NCI-H1048 (cell line): ENCODE measurements around the gene ENO2.

Source experiments
- DNase-seq: peaks from one replicate; lab custom pipeline; 2025; lab: John Stamatoyannopoulos, UW

Gene ENO2

DNA sequence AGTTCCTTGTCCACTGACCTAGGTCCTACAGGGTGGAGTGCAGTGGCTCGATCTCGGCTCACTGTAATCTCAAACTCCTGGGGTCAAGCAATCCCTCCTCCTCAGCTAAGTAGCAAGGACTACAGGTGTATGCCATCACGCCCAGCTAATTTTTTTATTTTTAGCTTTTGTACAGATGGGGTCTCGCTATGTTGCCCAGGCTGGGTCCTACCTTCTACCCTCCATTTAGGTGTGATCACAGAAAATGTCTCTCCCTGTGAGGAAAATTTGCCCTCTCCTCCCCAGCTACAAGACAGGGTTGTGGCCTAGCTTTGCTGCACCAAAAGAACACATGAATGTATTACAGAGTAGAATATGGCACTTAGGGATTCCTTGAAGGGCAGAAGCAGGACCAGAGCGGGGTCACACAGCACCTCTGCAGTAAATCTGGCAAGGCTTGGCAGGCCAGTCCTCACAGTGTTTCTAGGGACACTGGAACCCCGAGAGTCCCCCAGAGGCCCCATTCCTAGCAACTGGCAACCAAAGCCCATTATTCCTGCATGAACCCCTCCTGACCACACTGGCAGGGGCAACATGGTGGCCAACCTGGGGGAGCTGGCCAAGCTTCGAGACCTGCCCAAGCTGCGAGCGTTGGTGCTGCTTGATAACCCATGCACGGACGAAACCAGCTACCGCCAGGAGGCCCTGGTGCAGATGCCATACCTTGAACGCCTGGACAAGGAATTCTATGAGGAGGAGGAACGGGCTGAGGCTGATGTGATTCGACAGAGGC is 2.0 kb upstream of the ENO2 start:
- DNase-seq: no peak

- no peak for DNase-seq
Observed at GRCh38 chr12:6914947-6915788, 788 bp downstream of the ENO2 start.

DNA sequence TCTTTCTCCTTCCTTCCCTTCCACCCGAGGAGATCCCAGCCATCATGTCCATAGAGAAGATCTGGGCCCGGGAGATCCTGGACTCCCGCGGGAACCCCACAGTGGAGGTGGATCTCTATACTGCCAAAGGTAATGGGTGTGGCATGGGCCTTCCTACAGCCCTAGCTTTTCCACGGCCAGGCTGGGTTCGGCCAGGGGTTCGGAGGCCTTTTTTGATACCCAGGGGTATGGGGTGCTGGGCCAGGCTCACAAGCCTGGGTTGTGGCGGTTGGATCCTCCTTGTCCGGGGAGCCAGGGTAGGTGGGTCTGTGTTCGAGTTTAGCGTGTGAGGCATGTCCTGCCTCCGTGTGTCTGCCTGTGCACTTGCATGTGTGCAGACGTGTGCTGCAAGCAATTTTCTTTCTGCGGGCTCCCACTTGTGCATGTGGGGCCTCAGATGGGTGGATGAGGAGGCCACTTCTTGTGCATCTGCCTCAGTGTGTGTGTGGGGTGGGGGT is 1.5 kb downstream of the ENO2 start:
- DNase-seq: no peak

DNA sequence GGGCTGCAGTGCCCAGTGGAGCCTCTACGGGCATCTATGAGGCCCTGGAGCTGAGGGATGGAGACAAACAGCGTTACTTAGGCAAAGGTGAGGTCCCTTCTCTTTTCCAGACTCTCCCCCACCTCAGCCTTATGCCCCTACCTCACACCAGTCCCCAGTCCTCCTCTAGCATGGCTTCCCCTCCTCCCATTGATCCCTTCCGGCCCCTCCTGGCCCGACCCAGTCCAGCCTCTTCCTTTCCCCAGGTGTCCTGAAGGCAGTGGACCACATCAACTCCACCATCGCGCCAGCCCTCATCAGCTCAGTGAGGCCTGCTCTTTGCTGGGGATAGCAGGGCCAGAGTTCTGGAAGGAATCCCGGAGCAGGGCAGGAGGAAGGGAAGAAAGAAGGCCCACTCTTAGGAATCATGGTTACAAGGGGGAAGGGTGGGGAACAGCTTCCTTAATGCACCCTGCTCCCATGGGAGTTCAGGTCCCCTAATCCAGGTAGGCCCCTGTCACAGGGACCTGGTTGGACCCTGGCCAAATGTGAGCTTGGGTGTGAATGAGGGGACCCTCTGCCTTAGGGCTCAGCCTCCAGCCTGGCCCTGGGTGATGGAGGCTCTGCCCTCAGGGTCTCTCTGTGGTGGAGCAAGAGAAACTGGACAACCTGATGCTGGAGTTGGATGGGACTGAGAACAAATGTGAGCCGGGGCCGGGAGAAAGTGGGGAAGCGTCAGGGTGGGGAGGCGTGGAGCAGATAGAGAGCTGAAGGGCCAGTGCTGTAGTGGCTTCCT is 2.2 kb downstream of the ENO2 start:
- DNase-seq: no peak

DNA sequence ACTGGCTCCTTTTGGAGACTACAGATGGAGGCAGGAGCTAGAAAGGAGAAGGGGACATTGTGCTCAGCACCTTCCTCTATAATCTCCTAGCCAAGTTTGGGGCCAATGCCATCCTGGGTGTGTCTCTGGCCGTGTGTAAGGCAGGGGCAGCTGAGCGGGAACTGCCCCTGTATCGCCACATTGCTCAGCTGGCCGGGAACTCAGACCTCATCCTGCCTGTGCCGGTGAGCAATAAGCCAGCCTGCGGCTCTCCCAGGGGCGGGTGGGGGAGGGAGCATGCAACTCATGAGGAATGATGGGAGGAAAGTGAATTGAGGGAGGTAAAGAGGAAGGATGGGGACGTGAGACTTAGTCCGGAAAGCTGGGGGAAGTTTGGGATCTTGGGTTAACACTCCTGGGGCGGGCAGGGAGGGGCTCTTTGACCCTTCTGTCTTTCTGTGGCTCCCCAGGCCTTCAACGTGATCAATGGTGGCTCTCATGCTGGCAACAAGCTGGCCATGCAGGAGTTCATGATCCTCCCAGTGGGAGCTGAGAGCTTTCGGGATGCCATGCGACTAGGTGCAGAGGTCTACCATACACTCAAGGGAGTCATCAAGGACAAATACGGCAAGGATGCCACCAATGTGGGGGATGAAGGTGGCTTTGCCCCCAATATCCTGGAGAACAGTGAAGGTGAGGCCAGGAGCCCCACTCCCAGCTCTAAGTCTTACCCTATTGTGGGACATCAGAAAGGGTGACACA is 3.3 kb downstream of the ENO2 start:
- no peak for DNase-seq

GRCh38 chr12:6919588-6919987 is 5.2 kb downstream of the ENO2 start:
- DNase-seq: no peak

GRCh38 chr12:6921539-6921938 is 7.2 kb downstream of the ENO2 start:
- no peak for DNase-seq

DNA sequence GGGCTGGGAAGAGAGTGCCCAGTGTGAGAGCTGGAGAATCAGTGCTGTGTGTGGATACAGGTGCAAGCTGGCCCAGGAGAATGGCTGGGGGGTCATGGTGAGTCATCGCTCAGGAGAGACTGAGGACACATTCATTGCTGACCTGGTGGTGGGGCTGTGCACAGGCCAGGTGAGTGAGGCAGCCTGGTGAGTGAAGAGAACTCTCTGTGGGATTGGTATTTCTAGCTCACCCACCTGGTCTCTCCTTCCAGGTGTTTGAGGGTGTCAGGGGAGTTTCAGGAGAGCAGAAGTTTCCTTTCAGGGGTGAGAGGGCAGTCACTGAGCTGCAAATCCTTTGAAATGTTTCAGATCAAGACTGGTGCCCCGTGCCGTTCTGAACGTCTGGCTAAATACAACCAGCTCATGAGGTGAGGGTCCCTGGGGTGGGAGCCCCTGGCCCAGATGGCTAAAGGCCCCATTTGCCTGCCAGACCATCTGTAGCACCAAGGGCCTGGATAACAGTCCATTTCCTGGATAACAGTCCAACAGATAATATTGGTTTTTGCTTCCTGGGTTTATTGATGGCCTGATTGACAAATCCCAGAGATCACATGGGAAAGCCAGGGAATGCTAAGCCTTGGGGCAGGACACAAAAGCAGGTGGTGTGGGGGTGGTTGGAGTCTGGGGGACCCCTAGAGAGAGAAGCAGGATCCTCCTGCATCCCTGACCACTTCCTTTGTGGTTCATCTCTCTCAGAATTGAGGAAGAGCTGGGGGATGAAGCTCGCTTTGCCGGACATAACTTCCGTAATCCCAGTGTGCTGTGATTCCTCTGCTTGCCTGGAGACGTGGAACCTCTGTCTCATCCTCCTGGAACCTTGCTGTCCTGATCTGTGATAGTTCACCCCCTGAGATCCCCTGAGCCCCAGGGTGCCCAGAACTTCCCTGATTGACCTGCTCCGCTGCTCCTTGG is 7.9 kb downstream of the ENO2 start:
- DNase-seq: no peak

DNA sequence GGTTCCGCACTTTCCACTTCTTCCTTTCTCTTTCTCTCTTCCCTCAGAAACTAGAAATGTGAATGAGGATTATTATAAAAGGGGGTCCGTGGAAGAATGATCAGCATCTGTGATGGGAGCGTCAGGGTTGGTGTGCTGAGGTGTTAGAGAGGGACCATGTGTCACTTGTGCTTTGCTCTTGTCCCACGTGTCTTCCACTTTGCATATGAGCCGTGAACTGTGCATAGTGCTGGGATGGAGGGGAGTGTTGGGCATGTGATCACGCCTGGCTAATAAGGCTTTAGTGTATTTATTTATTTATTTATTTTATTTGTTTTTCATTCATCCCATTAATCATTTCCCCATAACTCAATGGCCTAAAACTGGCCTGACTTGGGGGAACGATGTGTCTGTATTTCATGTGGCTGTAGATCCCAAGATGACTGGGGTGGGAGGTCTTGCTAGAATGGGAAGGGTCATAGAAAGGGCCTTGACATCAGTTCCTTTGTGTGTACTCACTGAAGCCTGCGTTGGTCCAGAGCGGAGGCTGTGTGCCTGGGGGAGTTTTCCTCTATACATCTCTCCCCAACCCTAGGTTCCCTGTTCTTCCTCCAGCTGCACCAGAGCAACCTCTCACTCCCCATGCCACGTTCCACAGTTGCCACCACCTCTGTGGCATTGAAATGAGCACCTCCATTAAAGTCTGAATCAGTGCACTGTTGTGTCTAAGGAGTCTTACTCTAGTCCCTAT is 8.8 kb downstream of the ENO2 start:
- no peak for DNase-seq

DNA sequence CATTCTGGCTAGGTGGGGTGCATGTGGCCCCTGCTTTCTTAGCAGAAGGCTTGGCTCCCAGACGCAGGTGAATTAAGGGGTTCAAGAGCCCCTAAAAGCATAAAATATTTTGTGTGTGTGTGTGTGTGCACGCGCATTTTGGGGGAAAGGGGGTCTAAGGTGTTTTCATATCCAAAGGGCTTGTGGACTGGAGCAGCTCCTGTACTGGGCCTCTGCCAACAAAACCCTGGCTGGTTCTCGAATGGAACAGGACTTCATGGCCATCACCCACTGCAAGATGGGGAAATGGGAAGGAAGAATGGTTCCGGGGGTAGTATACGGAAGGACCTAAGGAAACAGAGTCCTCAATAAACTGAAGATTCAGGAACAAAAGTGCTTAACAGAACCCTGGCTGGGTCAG is 9.5 kb downstream of the ENO2 start:
- DNase-seq: no peak

DNA sequence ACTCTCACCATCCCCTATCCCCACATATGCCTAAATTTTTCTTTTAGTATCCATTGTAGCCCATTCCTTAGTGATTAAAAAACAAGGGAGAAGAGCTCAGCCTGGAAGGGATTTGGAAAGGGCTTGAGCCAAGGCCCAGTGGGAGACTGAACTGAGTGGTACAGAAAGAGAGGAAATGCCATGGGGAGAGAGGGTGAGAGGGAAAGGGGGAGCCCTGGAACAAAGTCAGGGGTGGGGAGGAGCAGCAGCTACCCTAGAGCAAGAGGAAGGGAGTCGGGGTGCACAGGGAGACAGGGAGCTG is 10.8 kb downstream of the ENO2 start:
- no peak for DNase-seq

GRCh38 chr12:6925540-6926279 is 11.3 kb downstream of the ENO2 start:
- DNase-seq: no peak

- DNase-seq: no peak
Observed at GRCh38 chr12:6927379-6928021, 13.1 kb downstream of the ENO2 start, which contains the start of gene ATN1. ATN1 (plus strand) TSS chr12:6927959; CDS start chr12:6934002, 6,043 bp downstream.

DNA sequence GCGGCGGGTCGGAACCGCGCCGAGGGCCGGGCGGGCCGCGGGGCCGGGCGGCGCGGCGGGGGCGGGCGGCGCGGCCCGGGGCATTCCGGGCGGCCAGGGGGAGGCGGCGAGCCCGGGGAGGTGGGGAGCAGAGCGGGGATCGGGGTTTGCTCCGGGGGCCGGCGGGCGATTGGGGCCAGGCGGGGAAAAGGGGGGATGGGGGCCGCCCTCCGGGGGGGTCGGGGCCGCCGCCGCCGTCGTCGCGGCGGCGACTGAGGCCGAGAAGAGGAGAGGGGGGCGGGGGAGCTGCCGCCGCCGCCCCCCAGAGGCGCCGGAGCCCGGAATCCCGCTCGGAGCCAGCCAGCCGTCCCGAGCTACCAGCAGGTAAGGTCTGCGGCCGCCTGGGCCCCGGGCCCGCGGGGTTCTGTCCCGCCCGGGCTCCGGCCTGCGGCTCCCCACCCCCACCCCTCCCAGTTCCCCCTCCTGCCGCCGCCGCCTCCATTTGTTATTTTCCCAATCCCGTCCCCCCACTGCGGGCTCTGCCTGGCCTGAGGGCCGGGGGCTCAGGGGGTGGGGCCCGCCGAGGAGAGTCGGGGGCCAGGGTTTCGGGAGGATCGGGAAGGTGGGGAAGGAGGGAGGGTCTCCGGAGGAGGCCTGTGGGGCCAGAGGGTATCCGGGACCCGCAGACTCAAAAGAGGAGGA is 13.8 kb downstream of the ENO2 start:
- no peak for DNase-seq

DNA sequence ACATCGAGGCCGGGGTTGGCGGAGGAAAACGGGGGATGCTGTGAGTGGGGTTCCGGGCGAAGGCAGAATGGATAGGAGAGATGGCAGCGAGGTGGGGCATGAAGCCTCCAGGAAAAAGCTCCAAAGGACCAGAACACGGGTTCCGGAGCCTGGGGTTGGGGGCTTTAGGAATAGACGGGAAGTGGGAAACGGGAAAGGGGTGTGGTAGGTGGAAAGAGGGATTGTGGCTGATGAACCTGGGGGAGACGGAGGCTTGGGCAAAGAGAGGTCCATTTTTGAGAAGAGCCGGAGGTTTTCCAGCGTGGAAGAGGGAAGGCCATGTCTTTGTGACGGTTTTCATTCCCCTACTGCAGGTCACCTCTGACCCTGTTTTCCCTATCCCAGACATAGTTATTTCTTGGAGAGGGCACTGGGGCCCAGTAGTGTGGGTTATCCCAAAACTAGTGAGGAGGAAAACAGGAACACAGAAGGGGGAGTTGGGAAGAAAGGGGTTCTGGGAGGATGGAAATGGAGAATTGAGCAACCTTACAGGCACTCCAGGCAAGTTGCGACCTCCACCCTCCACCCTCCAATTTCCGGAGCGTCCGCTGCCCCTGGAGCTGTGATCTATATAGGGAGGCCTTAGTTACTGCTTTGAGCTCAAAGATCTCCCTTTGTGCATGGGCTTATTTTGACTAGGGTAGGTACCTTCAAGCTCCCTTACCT is 14.5 kb downstream of the ENO2 start:
- DNase-seq: no peak

DNA sequence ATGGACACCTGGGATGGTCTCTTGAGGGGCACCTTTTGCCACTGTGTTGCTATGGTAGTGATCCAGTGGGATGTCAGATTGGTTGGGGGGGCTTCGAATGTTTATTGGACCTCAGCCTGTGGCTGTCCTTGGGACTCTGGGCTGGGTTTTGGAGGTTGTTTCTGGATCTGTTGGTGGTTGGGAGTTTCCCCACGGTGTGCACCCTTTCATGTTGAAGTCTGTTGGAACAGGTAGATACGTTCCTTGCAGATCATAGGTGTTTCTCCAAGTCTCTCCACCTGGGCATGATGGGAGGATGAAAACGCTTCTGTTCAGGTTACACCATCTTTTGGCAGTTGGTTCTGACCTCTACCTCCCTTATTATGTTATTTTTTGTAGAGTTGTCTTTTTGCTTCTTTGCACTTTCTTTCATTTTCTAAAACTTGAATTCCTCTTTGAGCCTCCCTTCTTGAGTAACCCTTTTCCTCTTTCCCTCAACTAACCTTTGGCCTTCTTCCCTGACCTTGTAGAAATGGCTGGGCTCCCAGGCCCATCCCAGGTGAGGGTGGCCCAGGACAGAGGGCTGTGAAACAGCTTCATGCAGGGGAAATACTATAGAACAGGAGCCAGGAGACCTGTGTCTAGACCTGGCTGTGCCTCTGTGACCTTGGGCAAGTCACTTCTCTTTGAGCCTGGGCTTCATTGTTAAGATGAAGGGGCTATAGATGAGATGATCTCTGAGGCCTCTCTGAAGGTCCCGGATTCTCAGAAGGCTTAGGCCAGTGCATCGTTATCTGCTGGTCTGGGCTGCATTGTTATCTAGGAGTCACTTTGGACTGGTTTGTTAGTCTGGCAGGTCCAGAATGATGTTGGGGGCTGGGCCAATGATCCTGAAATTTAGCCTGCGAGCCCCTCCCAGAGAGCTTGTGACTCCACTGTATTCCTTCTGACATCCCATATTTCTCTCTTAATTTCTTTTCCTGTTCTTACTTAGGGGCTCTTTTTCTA is 15.4 kb downstream of the ENO2 start:
- DNase-seq: no peak
